Activated CD4-positive, alpha-beta T cell treated with anti-CD3 and anti-CD28 coated beads, Interleukin-2, Interleukin-6, amounts not matched to agents 100 ng/mL and 50 ng/mL, durations not matched to agents 16 hours and 8 hours (primary cell): ENCODE measurements around the gene GUCD1.

Source experiments
- DNase-seq: peaks from one replicate; pipeline ENCODE4 v3.0.0-alpha.2; 2020

Gene GUCD1

GRCh38 chr22:24501301-24502005, 53.5 kb downstream of the GUCD1 start:
- no peak for DNase-seq

GRCh38 chr22:24500277-24500820, 54.6 kb downstream of the GUCD1 start:
- no peak for DNase-seq

- DNase-seq, result no peak
These were observed 55.1 kb downstream of the GUCD1 start for GRCh38 chr22:24499706-24500276.

DNA sequence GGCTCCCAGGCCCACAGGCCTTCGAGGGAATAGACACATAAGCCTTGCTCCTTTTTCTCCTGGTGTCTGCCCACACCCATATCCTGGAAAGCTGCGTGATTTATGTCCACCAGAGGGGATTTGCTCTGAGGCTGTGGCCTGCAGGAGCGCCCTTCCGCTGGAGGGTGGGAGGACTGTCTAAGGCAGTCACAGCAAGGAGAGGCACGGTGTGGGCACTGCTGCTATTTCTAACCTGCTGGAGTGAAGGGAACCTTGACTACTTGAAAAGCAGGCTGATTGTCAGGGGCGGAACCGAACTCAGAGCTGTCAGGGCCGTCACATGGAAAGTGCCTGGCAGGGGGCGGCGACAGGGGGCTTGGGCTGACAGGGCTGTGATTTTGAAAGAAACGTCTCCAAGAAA, 56.1 kb downstream of the GUCD1 start:
- no peak for DNase-seq

DNA sequence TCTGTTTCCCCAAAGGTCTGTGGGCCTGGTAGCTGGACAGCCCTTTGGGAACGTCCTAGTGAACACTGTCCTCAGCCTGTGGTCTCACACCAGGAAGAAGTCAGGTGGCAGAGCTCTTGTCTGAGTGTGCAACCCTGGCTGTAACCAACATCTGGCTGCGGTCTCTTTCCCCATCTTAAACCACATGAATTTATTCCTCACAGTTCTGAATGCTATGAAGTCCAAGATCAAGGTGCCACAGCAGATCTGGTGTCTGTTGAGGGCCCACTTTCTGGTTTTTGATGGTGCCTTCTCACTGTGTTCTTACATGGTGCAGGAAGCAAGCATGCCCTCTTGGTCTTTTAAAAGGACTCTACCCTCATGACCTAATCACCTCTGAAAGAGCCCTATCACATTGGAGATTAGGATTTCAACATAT, 57.1 kb downstream of the GUCD1 start:
- DNase-seq, result no peak

GRCh38 chr22:24496661-24497060, 58.3 kb downstream of the GUCD1 start:
- no peak for DNase-seq

DNA sequence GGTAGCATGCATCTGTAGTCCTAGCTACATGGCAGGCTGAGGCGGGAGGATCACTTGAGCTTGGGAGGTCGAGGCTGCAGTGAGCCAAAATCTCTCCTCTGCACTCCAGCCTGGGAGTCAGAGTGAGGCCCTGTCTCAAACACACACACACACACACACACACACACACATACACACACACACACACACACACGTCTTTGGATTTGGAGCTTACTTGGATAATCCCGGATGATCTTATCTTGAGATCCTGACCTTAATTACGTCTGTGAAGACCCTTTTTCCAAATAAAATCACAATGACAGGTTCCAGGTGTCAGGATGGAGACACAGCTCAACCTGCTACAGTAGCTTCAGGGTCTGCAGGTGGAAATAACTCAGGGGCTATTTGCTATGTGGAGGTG, 58.7 kb downstream of the GUCD1 start:
- no peak for DNase-seq

DNA sequence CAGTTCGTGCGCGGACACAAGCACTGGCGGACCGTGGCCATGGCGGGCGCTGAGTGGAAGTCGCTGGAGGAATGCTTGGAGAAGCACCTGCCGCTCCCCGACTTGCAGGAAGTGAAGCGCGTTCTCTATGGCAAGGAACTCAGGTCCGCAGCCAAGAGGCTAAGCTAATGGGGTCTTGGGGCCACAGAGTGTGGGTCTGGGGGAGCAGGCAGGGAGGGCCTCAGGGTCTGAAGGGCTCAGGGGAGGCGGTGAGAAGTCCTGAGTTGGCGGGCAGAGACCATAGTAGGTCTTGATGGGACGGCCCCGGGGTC, 59.6 kb downstream of the GUCD1 start:
- no peak for DNase-seq

DNA sequence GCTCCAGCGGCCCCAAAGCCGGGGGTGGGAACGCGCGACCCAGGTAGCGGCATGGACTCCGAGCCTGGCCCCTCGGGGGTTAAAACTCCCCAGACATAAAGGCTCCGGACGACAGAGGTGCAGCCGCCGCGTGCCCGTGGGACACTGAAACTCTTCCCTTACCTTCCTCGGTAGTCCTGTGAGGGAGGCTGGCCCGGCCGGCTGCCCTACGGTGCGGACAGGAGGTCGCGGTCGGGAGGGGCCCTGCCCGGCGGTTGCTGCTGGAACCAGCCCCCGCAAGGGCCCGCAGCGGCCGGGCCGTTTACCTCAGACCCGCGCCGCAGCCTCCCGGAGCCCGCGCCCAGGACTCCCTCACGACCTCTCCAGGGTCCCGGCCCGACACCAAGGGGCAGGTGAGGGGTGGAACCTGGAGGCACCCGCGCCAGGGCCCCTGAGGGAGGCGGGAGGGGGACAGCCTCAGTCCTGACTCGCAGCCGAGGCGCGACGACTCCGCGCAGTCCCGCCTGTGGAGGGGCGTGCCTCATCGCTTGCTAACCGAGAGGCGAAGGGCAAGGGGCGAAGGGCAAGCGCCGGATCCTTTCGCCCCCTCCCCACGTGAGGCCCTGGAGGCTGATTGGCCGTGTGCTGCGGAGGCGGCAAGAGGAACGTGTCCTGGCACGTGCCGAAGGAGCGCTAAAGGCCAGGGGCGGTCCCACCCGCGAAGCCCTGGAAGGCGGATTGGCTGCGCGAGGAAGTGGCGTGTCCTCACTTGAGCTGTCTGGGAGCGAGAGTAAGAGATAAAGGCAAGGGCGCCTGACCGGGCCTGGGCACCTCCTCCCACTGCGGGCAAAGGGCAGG, 60.2 kb downstream of the GUCD1 start, which contains the start of gene UPB1:
Gene UPB1, plus strand, starts transcription at position 805 of the 837 bp plus-strand sequence. CDS start 72 bp downstream, outside the sequence.
- no peak for DNase-seq

GRCh38 chr22:24494167-24494527, 60.8 kb downstream of the GUCD1 start:
- DNase-seq, result no peak

DNA sequence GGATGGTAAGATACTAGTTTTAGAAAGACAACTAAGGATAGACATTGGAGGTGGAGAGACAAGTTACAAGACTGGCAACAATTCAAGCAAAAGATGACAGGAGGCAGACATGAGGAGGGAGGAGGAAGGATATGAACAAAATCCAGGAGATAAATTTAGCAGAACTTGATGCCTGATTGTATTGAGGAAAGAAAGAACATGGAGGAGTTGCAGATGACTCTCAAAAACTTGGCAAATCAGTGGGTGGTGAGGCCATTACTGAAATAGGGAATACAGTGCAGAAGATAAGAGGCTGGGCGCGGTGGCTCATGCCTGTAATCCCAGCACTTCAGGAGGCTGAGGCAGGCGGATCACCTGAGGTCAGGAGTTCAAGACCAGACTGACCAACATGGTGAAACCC, 62.5 kb downstream of the GUCD1 start:
- no peak for DNase-seq
